Right cardiac atrium (tissue), 5 donors: ENCODE measurements around the gene ZNF12. TPM values are rescaled to one million over a fixed set of nuclear protein-coding genes. Genes with fewer than 3 reads are reported as not detected.

Experiments used
- ATAC-seq, 2 donors: fragments of 200-7000 bp; cut with Tn5 transposase; one replicate each; pipeline versions ENCODE4 v1.8.0 to v1.9.1; 2020; ENCODE audit warnings: moderate library complexity in 2 of 2, mild to moderate bottlenecking in 1 of 2
- DNase-seq, 3 donors: peaks; one replicate each; pipeline ENCODE4 v3.0.0-alpha.2; 2020
- H3K27ac ChIP-seq: one replicate; pipeline ENCODE4 v1.5.1; 2013; ENCODE audit warnings: mild to moderate bottlenecking, low read length, control low read depth, moderate library complexity
- H3K27me3 ChIP-seq: one replicate; pipeline ENCODE4 v1.6.1; 2013; ENCODE audit not compliant: control insufficient read depth, insufficient read depth
- H3K4me1 ChIP-seq: one replicate; pipeline ENCODE4 v1.6.1; 2013; ENCODE audit warnings: low read length; ENCODE audit not compliant: control insufficient read depth, insufficient read depth
- H3K4me3 ChIP-seq: one replicate; pipeline ENCODE4 v1.5.1; 2013; ENCODE audit warnings: low read length, control low read depth
- H3K9me3 ChIP-seq: one replicate; pipeline ENCODE4 v1.6.1; 2013; ENCODE audit warnings: low read length; ENCODE audit not compliant: control insufficient read depth
- WGBS: extraction: QIAGEN DNeasy Blood & Tissue Kit; methylation state at CpG from one replicate; pipeline ENCODE4 v1.1.7; 2013; 5-methylcytosine and 5-hydroxymethylcytosine counted together
- intact Hi-C, 4 donors: fragments of 100-400 bp; cut with DNase I; formaldehyde crosslinking; loops; one replicate each; pipeline versions ENCODE4 v1.11.0 to v1.14.0; 2022 to 2023
- polyA plus RNA-seq: library from polyadenylated mRNA; stranded (reverse); fragments of 200-250 nt; gene quantifications from one replicate; pipeline ENCODE4 v1.2.3, GENCODE V29; 2013
- total RNA-seq, 4 donors: library from RNA; stranded (reverse); fragmentation: NEBNext Ultra II Directional; extraction: Animal tissue kit (Norgen Biotek cat#: 25700); gene quantifications; one replicate each; pipeline ENCODE4 v1.2.1, GENCODE V29; 2021
- donor health status: healthy with polysubstance abuse.
- donor health status: DM: no; HTN: yes; CAD: no.
- donor health status: DM: no; HTN: no; CAD: no.
- donor health status: DM: no; HTN: yes; CAD: no; lungs with severe emphysema.
- donor health status: DM: yes; HTN: yes; CAD: no.

The ZNF12 gene
- total and polyA plus RNA-seq, 5 donors, result 9.6 to 25.3 (median 18.8) TPM

DNA sequence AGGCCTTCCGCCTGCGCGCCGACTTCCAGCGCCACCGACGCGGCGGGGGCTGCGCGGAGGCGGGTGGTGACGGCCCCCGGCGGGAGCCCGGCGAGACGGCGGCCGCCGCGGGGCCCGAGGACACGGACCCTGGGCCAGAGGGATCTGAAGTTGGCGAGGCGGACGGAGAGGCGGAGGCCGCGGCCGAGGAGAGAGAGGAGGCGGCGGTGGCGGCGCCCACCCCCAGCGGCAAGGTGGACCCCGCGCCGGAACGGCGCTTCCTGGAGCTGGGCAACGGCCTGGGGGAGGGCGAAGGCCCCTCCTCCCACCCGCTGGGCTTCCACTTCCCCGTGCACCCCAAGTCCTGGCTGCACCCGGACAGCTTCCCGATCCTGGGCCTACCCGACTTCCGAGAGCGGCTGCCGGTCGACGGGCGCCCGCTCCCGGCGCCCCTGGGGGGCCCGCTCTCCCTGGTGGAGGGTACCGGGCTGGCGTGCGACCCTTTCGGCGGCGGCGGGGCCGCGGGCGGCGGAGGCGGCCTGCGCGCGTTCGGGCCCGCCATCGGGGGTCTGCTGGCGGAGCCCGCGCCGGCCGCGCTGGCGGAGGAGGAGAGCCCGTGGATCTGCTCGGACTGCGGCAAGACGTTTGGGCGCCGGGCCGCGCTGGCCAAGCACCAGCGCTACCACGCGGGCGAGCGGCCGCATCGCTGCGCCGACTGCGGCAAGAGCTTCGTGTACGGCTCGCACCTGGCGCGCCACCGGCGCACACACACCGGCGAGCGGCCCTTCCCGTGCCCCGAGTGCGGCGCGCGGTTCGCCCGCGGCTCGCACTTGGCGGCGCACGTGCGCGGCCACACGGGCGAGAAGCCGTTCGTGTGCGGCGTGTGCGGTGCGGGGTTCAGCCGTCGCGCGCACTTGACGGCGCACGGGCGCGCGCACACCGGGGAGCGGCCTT, 53.4 kb downstream of the ZNF12 start:
- no peaks in the 10 kb centered on the region for H3K27me3 ChIP-seq
- no peak for ATAC-seq
- DNase-seq, result no peak
- H3K4me3 ChIP-seq, result no peak overlapping the region
- intact Hi-C loops, result no loop called here
- WGBS, result 92% methylated on average over 146 of the region's 146 CpGs
- no peaks in the 10 kb centered on the region for H3K4me1 ChIP-seq
- no peaks in the 10 kb centered on the region for H3K9me3 ChIP-seq
- no peak overlapping the region for H3K27ac ChIP-seq

DNA sequence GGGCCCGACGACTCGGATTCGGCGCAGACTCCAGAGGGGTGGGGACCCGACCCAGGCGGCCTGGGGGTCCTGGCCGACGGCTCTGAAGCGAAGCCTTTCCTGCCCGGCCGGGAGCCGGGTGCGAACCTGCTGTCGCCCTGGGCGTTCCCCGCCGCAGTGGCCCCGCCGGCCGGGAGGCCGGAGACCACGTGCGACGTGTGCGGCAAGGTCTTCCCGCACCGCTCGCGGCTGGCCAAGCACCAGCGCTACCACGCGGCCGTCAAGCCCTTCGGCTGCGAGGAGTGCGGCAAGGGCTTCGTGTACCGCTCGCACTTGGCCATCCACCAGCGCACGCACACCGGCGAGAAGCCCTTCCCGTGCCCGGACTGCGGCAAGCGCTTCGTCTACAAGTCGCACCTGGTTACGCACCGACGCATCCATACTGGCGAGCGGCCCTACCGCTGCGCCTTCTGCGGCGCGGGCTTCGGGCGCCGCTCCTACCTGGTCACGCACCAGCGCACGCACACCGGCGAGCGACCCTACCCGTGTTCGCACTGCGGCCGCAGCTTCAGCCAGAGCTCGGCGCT, 54.2 kb downstream of the ZNF12 start:
- Histone ChIP-seq H3K27ac (no peak overlapping the region), H3K27me3 (no peaks in the 10 kb centered on the region), H3K4me3 (no peak overlapping the region), H3K9me3 (no peaks in the 10 kb centered on the region), H3K4me1 (no peaks in the 10 kb centered on the region)
- intact Hi-C loops, result no loop called here
- 95% methylated on average over 75 of the region's 75 CpGs for WGBS
- peak in 1 of 3 donors; percentile 56 for DNase-seq
- no peak for ATAC-seq

DNA sequence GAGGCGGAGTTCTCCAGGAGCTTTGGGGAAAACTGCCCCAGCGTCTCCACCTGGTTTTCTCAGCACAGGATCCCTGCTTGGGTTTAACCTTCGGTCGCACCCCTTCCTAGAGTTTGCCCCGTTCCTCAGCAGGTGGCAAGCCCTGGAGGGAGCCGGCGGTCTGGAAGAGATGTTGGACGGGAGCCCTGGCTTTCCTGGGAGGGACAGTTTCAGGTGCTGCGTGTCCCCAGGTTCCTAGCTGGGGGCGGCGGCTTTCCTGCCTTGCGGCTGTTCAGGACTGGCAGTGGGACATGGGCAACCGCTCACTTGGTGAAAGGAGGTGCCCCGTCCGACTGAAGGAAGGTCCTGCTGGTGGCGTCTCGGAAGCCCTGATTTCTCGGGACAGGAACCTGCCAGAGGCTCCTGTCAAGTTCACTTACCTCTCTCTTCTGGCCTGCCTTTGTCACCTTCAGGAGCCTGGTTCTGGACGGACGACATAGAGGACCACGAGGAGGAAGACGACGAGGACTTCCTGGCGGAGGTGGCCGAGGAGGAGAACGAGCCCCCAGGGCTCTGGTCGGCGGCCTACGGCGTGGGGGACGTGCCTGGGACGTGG, 54.8 kb downstream of the ZNF12 start:
- H3K27ac ChIP-seq, result no peak overlapping the region
- H3K4me1 ChIP-seq, result no peaks in the 10 kb centered on the region
- WGBS, result 99% methylated on average over 32 of the region's 32 CpGs
- no peak for DNase-seq
- no peaks in the 10 kb centered on the region for H3K9me3 ChIP-seq
- no peak for ATAC-seq
- intact Hi-C loops, result no loop called here
- no peak overlapping the region for H3K4me3 ChIP-seq
- no peaks in the 10 kb centered on the region for H3K27me3 ChIP-seq

DNA sequence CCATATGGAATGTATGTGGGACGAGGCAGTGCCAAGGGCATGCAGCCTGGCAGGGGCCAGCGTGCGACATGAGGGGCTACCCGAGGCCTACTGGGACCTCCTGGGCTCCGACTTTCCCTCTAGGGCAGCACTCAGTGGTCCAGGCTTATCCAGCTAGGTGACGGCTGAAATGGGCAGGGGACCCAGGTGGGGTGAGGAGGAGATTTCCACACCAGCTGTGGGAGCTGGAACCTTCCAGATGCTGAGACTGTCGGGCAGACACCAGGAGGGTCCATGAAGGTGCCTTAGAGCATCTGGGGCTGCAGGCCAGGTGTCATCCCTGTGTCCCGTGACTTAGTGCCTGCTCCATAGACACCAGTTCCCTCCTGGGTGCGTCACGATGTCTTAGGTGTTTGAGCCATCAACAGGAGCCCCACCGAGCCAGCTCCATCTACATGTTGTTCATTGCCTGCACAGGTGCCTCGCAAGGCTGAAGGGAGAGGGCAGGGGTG, 56.2 kb downstream of the ZNF12 start:
- DNase-seq (no peak), ATAC-seq (no peak)
- intact Hi-C loops, result no loop called here
- Histone ChIP-seq H3K27ac (no peak overlapping the region), H3K9me3 (no peaks in the 10 kb centered on the region), H3K4me1 (no peaks in the 10 kb centered on the region), H3K4me3 (no peak overlapping the region), H3K27me3 (no peaks in the 10 kb centered on the region)
- 97% methylated on average over 12 of the region's 12 CpGs for WGBS

DNA sequence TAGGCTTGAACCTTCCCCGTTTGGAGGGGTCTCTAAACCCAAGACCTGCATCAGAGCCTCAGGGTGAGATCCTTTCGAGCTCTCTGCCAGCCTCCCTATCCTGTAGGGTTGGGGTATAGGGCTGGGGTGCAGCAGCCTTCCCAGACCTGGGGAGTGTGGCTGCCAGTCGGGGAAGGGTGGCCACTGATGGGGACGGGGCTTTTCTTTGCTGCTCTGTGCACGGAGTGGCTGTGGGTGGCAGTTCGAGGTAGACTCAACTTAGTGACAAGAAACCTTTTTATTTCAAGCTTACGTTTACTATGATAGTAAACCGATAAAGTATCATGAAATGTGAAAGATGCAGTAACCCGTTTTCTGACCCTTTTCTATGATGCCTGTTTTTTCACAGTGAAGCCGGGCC, 56.7 kb downstream of the ZNF12 start:
- 96% methylated on average over 10 of the region's 10 CpGs for WGBS
- no peaks in the 10 kb centered on the region for H3K27me3 ChIP-seq
- H3K4me3 ChIP-seq, result no peak overlapping the region
- H3K4me1 ChIP-seq, result no peaks in the 10 kb centered on the region
- intact Hi-C loops, result no loop called here
- DNase-seq (peak in 1 of 3 donors; percentile 32), ATAC-seq (no peak)
- H3K27ac ChIP-seq, result no peak overlapping the region
- no peaks in the 10 kb centered on the region for H3K9me3 ChIP-seq

DNA sequence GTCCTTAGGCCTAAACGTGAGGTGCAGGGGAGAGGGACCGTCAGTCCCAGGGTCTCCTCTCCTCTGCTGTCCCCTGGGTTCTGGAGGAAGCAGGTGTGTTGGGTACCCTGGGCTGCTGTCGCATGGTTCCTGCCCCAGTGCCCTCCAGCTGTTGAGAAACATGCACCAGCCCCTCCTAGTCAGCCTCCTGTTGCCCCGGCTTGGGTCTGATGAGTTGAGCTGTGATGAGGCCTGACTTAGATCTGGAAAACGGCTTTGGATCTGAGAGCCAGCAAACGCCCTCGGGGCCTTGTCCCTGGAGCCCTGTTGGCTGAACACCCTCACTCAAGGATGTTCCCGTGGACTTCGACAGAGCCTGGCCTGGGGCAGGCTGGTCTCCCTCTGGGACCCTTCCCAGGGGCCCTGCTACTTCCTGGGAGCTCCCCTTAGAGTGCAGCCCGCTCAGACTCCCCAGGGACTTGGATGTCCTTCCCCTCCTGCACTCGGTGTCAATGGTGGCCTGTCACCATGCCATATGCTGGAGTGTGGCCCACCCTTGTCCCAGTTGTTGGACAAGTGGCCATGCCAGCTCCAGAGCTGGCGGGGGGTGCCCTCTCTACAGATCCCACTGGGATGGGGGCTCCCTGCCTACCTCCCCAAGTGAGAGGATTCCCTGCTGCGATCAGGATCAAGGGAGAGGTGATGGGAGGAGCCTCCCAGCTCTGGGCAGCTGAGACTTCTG, 57.3 kb downstream of the ZNF12 start:
- Histone ChIP-seq H3K27me3 (no peaks in the 10 kb centered on the region), H3K27ac (no peak overlapping the region), H3K4me3 (no peak overlapping the region), H3K4me1 (no peaks in the 10 kb centered on the region), H3K9me3 (no peaks in the 10 kb centered on the region)
- no peak for ATAC-seq
- WGBS, result 75% methylated on average over 13 of the region's 13 CpGs
- peak in 1 of 3 donors; percentile 40 for DNase-seq
- intact Hi-C loops, result no loop called here

DNA sequence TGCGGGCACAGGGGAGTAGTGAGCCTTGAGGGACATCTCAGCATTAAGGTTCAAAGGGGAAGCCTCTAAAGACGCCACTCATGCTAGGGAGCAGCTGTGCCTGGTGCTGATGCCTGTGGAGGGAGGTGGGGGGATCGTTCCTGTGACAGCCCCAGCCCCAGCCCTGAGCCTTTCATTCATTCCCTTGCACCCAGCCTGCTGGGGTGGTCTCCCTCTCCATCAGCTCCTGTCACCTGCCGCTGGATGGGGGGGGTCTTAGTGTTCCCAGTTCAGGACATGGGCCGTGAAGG, 58.0 kb downstream of the ZNF12 start:
- Histone ChIP-seq H3K4me3 (no peak overlapping the region), H3K9me3 (no peaks in the 10 kb centered on the region), H3K27ac (no peak overlapping the region), H3K4me1 (no peaks in the 10 kb centered on the region), H3K27me3 (no peaks in the 10 kb centered on the region)
- intact Hi-C loops, result no loop called here
- ATAC-seq, result no peak
- no peak for DNase-seq
- WGBS, result 92% methylated on average over 5 of the region's 5 CpGs

DNA sequence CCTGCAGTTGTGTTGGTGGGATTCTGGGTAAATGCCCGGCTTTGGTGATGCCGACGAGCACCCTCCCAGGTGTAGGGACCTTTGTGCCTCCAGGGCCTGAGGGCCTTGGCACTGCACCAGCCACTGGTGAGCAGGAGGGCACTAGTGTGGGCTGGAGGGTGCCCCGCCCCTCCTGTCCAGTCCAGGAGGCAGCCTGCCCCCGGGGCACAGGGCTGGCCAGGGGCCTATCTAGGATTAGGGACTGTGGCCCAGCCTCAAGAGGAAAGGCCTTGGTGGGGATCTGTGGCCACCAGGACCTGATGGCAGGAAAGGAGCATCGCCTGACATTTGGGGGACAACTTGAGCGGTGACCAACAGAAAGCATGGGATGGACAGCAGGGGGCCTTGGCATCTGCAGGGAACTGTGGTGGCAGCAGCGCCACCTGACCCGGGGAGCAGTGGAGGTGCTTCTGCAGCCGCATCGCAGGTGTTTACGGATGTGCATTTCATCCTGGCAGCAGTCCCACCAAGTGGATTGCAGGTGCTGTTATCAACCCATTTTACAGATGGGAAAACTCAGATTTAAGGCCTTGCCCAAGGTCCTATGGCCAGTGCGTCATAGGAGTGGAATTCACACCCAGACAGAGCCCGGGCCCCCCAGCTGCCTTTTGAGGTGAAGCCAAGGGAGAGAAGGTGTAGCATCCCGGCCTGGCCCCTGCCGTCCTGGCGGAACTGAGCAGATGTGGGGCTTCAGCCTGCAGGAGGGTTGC, 58.5 kb downstream of the ZNF12 start:
- Histone ChIP-seq H3K9me3 (no peaks in the 10 kb centered on the region), H3K4me1 (no peaks in the 10 kb centered on the region), H3K4me3 (no peak overlapping the region), H3K27ac (no peak overlapping the region), H3K27me3 (no peaks in the 10 kb centered on the region)
- ATAC-seq (no peak), DNase-seq (no peak)
- intact Hi-C loops, result no loop called here
- 96% methylated on average over 17 of the region's 17 CpGs for WGBS

DNA sequence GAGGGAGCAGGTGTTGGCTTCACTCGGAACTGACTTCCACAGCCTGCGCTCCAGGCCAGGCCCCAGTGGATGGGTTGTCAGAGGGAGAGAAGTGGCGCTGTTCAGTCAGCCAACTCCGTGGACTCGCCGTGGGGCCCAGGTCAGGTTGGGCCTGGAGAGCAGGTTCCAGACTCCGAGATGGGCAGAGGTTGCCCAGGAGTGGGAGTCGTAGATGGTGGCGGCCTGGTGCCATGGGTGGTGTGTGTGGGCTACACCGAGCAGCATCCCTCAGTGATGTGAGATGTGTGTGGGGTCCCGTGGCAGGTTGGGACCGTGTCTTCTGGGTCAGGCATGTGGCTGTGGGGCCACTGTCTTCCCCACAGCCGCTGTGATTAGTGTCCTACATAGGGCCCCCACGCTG, 59.2 kb downstream of the ZNF12 start:
- H3K9me3 ChIP-seq, result no peaks in the 10 kb centered on the region
- no peaks in the 10 kb centered on the region for H3K27me3 ChIP-seq
- ATAC-seq (no peak), DNase-seq (no peak)
- no peaks in the 10 kb centered on the region for H3K4me1 ChIP-seq
- intact Hi-C loops, result no loop called here
- 91% methylated on average over 14 of the region's 14 CpGs for WGBS
- H3K27ac ChIP-seq, result no peak overlapping the region
- H3K4me3 ChIP-seq, result no peak overlapping the region

DNA sequence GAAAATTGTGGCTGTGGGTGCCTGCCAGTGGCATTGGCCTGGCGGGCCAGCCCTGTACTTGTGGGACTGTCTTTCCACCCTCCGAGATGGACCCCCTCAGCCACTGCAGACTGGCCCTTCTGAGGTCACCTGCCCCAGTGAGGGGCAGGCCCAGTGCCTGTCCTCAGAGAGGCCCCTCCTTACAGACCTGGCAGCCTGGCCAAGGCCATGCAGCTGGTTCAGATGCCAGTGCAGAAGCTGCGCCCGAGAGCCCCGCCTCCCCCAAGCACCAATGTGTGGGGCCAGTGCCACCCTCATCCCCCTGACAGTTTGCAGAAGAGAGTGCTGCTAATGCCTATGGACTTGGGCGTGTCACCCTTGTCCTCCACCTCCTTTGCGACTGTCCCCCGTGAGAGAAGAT, 59.7 kb downstream of the ZNF12 start:
- Histone ChIP-seq H3K4me1 (no peaks in the 10 kb centered on the region), H3K27ac (no peak overlapping the region), H3K27me3 (no peaks in the 10 kb centered on the region), H3K9me3 (no peaks in the 10 kb centered on the region), H3K4me3 (no peak overlapping the region)
- WGBS, result 81% methylated on average over 8 of the region's 8 CpGs
- DNase-seq, result no peak
- intact Hi-C loops, result no loop called here
- ATAC-seq, result no peak
